ENCODE measurements around the gene XYLT1.
A peak's percentile ranks its signal among the peaks of the same experiment; 100 is the strongest.

The XYLT1 gene

DNA sequence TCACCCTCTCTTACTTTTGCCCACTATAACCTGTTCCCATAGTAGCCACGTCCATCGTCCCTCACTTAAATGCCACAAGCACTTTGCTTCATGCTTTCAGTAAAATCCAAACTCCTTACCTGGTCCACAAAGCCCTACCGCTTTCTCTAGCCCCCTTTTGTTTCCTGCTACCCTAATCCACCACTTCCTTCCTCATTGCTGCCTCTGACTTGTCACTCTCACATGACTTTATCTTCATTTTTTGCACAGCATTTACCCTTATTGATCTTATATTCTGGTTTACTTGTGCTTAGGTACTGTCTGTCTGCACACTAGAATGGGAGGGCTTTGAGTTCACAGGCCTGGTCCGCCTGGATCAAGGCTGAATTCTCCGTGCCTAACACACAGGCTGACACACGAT is 340.0 kb downstream of the XYLT1 start:
- no peak for DNase-seq

DNA sequence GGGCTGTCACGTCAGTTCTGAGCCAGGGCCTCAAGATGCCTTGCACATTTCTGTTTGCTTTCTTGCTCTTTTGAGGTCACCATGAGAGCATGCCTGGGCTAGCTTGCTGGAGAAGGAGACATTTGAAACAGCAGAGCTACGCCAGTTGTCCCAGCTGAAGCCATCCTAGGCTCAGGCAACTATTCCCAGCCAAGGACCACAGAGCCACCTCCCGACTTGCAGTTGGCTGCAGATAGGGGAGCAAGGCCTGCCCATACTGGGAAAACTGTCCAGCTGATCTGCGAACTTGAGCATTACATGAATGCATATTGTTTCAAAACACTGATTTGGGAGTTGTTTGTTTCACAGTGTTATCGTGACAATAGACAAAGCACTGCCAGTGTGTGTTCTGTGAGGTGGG is 340.8 kb downstream of the XYLT1 start:
- DNase-seq, result peak; percentile 16 to 24

DNA sequence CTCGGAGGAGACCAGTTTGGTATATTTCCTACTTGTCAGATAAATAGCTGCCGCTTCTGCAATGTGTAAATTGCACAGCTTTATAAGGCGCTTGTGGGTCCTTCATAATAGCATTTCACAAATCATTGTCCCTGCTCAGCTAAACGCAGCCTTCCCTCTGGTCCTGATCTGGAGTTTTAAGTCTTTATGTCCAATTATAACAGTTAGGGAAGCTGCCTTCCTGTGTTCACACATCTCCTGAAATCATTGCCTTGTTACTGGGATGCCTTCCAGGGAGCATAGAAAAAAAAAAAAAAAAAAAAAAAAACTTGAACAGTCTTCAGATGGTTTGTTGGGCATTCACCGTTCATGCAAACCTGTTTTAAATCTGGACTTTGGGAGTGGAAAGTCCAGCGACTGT is 342.0 kb downstream of the XYLT1 start:
- peak in 1 of 2 donors; percentile 5 for DNase-seq

DNA sequence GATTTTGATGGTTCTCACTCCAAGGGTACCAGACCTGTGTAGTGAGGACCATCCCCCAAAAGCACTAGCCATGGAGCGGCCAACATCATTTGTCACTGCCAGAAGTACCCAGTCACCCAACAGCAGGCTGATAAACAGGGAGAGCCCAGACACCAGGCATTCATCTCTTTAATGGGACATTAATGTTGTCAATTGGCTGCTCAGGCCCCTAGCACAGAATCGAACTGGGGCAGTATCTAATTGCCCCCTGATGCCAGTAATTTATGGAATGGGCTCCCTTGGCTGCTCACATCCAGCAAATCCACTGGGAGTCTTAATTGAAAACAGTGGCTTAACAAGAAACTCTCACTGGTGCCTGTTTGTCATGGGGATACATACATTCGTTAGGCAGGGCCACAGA is 344.6 kb downstream of the XYLT1 start:
- DNase-seq, result no peak

DNA sequence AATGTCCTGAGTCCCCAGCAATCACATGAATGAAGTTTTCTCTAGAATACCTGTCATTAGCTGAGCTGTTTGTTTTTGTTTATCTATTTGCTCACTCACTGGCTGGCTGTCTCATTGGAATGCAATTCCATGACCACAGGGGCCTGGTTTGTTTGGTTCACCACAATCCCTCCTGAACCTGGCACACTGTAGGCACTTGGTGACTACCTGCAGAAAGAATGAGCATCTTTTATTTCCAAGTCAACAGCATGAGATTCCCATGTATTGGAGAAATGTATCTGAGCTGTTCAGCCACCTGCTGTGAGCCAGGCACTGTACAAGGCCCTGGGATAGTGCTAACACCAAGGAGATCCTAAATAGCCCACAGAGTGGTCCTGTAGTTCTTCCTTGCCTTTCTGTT is 345.1 kb downstream of the XYLT1 start:
- DNase-seq, result no peak

DNA sequence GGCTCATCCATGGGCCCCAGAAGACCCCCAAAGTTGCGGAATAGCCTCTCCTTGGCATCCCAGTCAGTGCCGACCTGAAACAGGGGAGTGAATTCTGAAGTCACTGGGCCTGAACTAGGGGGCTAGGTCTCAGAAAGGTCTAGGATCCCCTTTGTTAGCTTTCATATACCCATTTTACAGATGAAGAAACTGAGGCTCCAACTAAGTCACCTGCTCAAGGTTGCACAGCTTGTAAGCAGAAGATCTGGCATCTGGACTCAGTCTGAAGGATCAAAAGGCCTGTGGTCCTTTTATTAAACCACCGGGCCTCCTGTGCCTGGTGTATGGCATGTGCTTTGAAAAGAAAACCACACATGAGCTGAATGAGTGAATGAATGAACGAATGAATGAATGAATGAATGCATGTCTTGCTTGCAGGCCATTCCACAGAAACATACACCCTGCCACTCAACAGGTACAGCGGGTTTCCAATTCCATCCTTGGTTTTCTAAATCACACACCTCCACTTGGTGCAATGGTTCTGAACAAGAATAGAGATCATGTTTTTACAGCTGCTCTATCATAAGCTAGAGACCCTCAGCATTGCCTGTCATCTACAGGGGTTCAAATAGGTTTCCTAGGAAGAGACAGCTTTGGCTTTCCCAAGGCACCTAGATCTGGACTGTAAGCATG is 352.7 kb downstream of the XYLT1 start:
- no peak for DNase-seq

DNA sequence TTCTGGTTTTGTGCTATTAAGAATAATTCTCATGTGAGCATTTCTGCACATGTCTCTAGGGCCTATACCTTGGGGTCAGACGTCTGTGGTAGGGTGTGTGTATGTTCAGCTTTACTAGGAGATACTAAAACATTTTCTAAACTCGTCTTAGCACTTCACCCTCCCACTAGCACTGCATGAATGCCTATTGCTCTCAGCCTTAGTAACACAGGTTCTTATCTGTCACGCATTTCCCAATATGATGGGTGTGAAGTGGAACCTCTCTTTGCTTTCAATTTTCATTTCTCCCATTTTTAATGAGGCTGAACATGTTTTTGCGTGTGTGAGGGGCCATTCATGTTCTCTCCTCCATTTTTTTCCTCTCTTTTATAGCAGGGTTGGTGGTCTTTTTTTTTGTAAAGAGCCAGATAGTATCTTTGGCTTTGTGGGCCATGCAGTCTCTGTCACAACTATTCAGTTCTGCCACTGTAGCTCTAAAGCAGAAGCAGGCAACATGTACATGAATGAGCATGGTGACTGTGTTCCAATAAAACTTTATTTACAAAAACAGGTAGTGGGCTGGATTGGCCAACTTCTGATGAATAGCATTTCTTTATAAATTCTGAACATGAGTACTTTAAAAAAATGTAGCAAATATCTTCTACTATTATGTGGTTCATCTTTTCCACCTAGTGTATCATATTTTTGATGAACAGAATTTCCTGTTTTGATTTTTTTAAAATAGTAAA is 354.0 kb downstream of the XYLT1 start:
- DNase-seq, result no peak

DNA sequence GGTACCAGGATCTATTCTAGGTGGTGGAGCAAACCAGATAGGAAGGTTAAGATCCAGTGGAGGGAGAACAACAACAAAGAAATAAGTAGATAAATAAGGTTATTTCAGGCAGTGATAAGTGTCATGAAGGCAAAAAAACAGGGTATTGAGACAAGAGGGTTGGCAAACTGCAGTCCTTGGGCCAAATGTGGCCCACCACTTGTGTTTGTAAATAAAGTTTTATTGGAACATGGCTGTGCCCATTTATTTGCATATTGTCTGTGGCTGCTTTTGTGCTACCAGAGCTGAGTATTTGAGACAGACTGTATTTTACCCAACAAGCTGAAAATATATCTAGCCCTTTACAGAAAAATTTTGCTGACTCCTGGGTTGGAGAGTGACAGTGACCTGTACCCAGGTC is 361.3 kb downstream of the XYLT1 start:
- no peak for DNase-seq

DNA sequence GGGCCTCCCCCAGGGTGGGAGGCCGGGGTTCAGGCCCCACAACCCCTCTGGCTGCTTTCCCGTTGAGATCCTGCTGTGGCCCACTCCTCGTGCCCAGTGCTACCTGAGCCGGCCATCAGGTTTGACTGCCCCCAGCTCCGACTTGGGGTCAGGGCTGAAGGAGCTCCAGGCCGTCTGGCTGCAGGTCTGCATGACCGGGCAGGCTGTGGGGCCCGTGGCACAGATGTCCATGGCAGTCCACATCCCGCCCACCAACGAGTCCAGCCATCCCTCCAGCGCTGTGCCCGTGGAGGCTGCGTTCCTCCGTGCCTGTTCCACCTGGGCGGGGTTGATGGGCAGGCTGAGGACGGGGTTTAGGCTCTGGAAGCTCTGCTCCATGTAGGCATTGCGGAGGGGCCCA is 362.2 kb downstream of the XYLT1 start:
- no peak for DNase-seq

DNA sequence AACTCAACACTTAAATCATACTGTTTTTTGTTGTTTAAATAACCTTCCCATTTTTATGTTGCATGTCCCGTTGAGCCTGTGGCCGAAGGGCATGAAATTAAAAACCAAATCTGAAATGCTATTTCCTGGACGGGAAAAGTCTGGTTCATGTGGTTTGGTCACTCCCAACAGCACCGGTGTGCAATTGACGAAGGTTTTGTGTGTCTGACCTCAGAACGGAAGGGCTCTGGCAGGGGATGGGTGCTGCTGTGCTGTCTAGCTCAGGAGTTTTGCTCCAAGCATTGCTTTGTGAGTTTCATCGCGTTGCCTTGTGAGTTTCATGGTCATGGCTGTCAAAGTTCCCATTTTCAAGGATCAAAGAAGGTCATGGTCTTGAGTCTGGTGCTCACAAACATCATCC is 363.3 kb downstream of the XYLT1 start:
- DNase-seq, result no peak

DNA sequence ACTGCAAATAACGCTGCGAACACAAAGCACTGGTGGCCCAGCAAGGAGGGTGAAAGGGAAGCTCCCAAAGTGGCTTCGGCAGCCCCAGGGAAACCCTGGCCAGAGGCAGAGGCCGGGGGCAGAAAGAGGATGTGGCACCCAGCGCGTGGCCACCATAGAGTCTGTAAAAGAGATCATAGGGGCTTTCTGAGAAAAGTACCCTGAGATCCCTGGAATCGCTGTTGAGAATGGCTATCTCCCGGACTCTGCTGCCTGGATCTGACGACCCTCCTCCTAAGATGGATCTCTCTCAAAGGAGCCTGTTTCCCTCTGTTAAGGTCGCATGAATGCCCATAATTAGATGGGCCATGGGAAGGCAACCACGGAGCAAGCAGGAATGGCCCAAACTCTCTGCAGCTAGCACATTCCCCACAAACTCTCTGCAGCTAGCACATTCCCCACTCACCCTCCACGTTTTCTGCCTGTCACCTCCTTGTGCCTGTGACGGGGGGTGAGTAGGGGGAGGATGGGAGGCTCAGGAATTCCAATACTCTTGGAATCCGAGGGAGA is 364.4 kb downstream of the XYLT1 start:
- DNase-seq, result no peak

DNA sequence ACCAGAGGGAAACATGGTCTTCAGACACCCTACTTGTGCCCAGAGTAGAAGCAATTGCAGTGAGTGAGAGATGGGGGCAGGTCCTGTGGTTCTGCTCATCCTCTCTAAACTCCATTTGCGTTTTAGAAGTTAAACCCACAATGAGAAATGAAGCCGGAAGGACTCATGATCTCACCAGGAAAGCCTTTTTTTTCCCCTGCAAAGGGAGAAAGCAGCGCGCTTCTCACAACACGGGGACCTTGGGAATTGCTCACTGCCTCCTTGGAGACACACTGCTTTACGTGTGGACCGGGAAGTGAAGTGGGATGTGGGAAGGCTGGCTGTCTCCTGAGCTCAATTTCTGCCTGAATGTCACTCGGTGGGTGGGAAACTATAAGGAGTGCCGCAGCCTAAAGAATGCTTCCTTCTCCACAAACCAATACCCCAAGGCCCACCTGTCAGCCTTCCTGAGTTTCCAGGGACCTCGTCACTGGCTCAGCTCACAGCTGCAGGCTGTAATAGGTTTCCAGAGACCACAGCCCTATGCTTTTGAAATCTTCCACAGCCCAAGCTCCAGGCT is 365.4 kb downstream of the XYLT1 start:
- DNase-seq, result no peak

DNA sequence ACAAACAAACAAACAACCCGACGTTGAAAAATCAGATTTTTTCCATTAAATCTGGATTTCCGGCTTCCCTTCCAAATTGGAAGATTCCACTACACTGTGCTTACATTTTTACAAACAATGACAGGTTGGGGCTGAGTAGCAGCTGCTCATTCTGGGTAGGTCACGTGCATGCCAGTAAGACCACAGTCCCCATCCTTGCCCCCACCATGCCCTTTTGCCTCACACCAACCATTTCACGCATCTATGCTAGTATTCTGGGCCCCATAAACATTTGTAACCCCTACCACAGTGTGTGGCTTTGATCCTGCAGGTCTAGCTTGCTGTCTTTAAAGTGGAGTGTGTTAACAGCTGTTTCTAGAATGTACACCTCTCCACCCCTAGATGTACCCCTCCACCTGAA is 366.1 kb downstream of the XYLT1 start:
- no peak for DNase-seq

DNA sequence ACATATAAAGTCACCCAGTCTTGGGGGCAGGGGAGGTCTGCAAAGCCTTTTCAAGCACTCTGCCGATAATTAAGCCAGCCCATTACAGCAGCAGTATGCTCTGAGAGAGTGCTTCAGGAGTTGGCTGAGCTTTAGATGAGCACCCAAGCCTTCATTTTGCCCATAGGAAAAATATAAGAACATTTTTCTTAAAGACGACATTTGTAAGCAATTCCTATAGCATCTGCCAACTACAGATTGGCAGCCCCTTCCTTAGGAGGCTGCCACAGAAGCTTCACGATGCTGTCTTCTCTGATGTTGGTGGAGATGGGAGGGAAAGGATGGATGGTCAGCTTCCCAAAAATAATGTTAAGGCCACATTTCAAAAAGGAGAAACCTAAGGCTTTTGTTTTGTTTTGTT is 367.5 kb downstream of the XYLT1 start:
- DNase-seq, result no peak

DNA sequence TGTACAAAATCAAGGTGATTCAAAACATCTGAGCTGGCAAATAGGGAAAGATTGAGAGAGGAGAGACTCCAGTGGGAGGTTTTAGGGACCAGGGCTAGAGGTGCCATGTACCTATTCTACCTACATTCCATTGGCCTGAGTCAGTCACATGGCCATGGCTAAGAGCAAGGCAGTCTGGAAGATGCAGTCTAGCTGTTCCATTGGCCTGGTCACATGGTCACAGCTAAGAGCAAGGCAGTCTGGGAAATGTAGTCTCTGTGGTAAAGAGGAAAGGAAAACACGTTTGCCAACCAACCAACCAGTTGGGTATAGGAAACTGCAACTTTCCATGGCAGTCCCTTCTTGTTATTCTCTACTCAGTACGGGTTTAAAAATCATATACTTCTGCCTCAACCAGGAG is 369.1 kb downstream of the XYLT1 start:
- DNase-seq, result no peak

DNA sequence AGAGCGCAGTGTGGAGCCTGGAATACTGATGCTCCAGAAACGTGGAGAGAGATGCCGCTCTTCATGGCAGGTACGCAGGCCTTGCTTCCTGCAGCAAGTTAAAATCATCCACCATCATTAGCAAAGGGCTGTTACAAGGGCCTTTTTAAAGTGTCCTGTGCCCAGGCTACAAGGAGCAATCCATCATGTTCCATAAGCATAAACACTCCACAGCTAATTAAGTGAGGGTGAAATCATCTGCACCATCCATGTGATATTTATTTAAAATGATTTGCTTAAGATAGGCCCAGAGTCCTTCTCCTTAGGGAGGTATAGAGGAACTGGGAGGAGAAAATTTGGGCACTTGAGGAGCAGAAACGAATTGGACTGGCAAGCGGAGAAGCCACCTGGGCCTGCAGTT is 372.1 kb downstream of the XYLT1 start:
- DNase-seq, result no peak

DNA sequence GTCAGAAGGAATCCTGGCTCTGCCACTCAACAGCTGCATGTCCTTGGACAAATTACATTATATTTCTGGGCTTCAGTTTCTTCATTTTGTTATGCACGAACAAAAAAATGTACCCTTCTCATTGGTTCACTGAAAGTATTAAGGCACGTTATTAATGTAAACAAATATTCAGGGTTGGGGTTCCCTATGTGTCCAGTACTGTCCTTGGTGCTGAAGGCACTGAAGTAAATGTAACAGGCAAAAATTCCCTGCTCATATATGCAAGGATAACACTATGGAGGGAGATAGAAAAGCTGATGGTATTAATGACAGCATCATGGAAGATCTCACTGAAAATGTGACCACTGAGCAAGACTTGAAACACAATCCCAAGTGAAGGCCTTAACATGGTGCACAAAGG is 386.6 kb downstream of the XYLT1 start:
- no peak for DNase-seq

DNA sequence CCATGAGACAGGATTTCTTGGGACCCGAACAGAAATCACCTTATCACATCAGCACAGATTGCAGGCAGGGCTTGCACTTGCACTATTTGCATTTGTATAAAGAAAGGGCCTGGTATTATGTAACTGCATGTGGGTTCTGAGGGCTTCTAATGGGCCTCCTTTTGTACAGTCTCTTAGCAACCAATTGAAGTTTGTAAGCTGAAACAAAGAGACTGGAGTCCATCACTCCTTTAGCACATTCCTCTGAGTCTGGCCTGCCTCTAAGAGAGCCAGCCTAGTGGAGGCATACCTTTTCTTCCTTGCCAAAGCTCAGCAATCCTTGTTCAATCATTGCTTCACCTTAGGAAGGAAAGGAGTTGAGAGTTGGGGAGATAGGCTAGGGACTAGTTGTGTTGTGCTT is 387.1 kb downstream of the XYLT1 start:
- no peak for DNase-seq

DNA sequence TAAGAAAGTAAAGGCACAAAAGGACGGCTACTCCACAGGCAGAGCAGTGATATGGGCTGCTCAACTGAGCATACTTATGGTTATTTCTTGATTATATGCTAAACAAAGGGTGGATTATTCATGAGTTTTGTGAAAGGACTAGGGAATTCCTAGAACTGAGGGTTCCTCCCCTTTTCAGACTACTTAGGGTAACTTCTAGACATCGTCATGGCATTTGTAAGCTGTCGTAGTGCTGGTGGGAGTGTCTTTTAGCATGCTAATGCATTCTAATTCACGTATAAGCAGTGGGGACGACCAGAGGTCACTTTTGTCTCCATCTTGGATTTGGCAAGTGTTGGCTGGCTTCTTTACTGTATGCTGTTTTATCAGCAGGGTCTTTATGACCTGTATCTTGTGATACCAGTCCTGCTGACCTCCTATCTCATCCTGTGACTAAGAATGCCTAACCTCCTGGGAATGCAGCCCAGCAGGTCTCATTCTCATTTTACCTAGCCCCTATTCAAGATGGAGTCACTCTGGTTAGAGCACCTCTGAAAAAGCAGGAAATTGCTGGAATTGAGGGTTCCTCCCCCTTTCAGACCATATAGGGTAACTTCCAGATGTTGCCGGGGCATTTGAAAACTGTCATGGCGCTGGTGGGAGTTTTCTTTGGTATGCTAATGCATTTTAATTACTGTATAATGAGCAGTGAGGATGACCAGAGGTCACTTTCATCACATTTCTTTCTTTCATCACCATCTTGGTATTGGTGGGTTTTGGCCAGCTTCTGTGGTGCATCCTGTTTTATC is 388.5 kb downstream of the XYLT1 start:
- DNase-seq, result no peak

DNA sequence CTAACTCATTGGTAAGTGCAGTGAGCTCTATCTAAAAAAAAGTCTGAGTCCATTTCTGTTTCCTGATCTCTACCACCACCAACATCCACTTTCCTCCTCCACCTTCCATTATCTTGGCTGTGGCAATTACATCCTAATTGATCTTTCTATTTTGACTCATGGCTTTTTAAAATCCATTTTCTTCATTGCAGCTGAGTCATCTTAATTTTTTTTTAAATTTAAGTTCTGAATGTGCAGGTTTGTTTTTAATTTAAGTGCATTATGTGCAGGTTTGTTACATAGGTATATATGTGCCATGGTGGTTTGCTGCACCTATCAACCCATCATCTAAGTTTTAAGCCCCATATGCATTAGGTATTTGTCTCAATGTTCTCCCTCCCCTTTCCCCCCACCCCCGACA is 390.7 kb downstream of the XYLT1 start:
- DNase-seq, result no peak

DNA sequence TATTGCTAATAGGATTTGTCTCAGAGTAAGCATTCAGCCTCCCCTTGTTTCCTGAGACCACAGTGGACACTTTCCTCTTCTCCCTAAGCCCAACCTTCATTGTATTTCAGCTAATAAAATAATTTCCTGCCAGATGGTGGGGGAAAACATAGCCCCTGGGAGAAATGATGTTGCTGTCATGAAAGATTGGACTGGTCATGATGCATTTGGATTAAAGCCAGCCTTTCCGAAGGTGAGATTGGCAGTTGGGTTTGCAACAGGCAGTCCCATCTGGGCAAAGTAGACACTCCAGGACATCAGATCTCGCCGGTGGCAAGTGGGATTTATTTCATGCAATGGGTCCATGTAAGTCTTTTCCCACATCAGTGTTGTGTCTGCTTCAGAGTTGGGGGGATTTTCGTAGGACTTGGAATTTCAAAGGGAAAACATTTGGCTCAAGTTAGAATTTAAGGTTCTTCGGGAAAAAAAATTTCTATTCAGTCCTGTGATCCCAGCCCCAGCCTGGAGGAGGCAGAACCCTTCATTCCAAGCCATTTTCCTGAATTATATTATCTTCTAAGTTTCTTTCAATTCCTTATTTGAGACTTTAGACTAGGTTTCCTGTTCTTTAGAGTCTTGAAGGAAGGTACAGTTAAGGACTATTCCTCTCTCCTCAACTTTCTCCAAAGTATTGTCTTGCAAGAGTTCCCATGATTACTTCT is 391.7 kb downstream of the XYLT1 start:
- DNase-seq, result no peak

DNA sequence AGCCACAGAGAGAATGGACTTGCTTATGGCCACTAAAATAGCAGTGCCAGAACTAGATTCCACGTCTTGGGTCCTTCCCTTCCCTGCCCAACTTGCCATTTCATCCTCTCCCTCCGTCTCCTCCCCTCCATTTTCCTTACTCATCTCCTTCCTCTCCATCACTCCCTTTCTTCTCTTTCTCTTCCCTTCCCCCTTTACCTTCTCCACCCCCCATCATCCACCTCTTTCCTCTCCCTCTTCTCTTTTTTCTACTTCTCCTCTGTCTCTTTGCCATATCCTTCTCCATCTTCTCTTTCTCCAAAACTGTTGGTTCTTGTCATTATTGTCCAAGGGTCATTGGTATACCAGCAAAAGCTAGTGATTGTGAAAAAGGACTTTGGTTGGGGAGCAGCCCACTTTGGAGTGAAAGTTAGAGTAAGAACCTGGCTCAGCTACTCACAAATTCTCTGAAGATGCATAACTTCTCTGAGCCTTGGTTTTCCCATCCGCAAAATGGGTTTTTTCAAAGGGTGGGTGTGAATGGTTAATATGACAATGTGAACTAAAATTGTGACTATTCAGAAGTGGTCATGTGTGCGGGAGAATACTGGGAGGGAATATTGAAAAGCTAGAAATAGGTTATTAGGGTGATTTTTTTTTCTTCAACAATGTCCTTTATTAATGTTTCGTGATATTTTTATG is 393.8 kb downstream of the XYLT1 start:
- DNase-seq, result no peak

Measured in hippocampal formation (tissue), 2 donors.